Thymus (tissue), 11 donors: ENCODE data around the gene HDAC11. TPM values are rescaled to one million over a fixed set of nuclear protein-coding genes. Genes with fewer than 3 reads are reported as not detected.

Source experiments
- DNase-seq, 9 donors: peaks; one replicate each; pipeline ENCODE4 v3.0.0-alpha.2; 2013; ENCODE audit warnings: low spot score in 9 of 9, low read depth in 6 of 9, missing footprints in 1 of 9
- H3K27ac ChIP-seq, 2 donors: one replicate each; pipeline ENCODE4 v1.5.1; 2013; ENCODE audit warnings: control low read depth in 1 of 2, low read depth in 1 of 2, low read length in 1 of 2, mild to moderate bottlenecking in 1 of 2, moderate library complexity in 1 of 2
- H3K27me3 ChIP-seq, 2 donors: one replicate each; pipeline ENCODE4 v1.5.1; 2013; ENCODE audit warnings: low read length in 1 of 2; ENCODE audit not compliant: control insufficient read depth in 2 of 2, insufficient read depth in 1 of 2
- H3K36me3 ChIP-seq, 2 donors: one replicate each; pipeline ENCODE4 v1.5.1; 2013; ENCODE audit warnings: low read length in 1 of 2, mild to moderate bottlenecking in 1 of 2, moderate library complexity in 1 of 2; ENCODE audit not compliant: control insufficient read depth in 2 of 2, insufficient read depth in 2 of 2
- H3K4me1 ChIP-seq, 2 donors: one replicate each; pipeline ENCODE4 v1.5.1; 2013; ENCODE audit warnings: low read length in 2 of 2; ENCODE audit not compliant: control insufficient read depth in 2 of 2, insufficient read depth in 2 of 2
- H3K4me3 ChIP-seq, 2 donors: one replicate each; pipeline ENCODE4 v1.5.1; 2013; ENCODE audit warnings: low read length in 2 of 2, control low read depth in 1 of 2, mild to moderate bottlenecking in 1 of 2
- H3K9me3 ChIP-seq, 2 donors: one replicate each; pipeline ENCODE4 v1.5.1; 2013; ENCODE audit warnings: low read length in 1 of 2, mild to moderate bottlenecking in 1 of 2; ENCODE audit not compliant: control insufficient read depth in 2 of 2, insufficient read depth in 1 of 2
- WGBS: extraction: QIAGEN DNeasy Blood & Tissue Kit; methylation state at CpG from one replicate; pipeline ENCODE4 v1.1.7; 2013; 5-methylcytosine and 5-hydroxymethylcytosine counted together
- polyA plus RNA-seq: library from polyadenylated mRNA; stranded (reverse); fragments of 200-250 nt; gene quantifications from one replicate; pipeline ENCODE4 v1.2.3, GENCODE V29; 2013
- total RNA-seq: library from RNA; stranded (reverse); fragments of 120-200 nt; gene quantifications from one replicate; pipeline ENCODE4 v1.2.4, GENCODE V29; 2013
- donor health status: healthy.

The HDAC11 gene
- total and polyA plus RNA-seq, 2 donors = 7.1 to 10.7 TPM

- Histone ChIP-seq H3K9me3 (peaks cover 0 to 10% of the 10 kb centered on the region in 2 donors), H3K27me3 (peaks cover 0 to under 1% of the 10 kb centered on the region in 2 donors), H3K36me3 (no peaks in the 10 kb centered on the region), H3K4me1 (peaks cover 70 to 94% of the 10 kb centered on the region in 2 donors), H3K4me3 (no peak overlapping the region), H3K27ac (peak overlapping the region in 1 of 2 donors; percentile 81)
- peak in 4 of 9 donors; percentile 56 to 87 (median 72) for DNase-seq
- 16% methylated on average over 12 of the region's 12 CpGs for WGBS
Observed at GRCh38 chr3:13553686-13554085, 73.6 kb downstream of the HDAC11 start.

GRCh38 chr3:13555753-13556152, 75.6 kb downstream of the HDAC11 start:
- Histone ChIP-seq H3K27ac (no peak overlapping the region), H3K36me3 (no peaks in the 10 kb centered on the region), H3K27me3 (no peaks in the 10 kb centered on the region), H3K4me1 (peaks cover 76 to 98% of the 10 kb centered on the region in 2 donors), H3K4me3 (no peak overlapping the region), H3K9me3 (peaks cover 0 to 8% of the 10 kb centered on the region in 2 donors)
- 95% methylated on average over 11 of the region's 11 CpGs for WGBS
- DNase-seq = no peak

Other genes starting within 250 kb of the HDAC11 start
- gene NUP210, start 60.0 kb upstream of the HDAC11 start, total RNA-seq = 23.8 TPM
- gene NUP210, start 60.0 kb upstream of the HDAC11 start, polyA plus RNA-seq = 22.9 TPM
- gene FBLN2, start 68.8 kb downstream of the HDAC11 start, total RNA-seq = 15.3 TPM
- 12.2 TPM for gene FBLN2, start 68.8 kb downstream of the HDAC11 start, polyA plus RNA-seq